TTC549 (cell line): Measurements from ENCODE around the gene SOD1.
"Not testable (repeated sequence)": the region's sequence is repeated elsewhere in the genome, so short reads cannot be mapped to it uniquely, and the experiment has no call there.

Experiments
- FAIRE-seq: peaks from 2 replicates; lab custom pipeline; 2012; peaks lifted over from hg19 to GRCh38; lab: Jason Lieb, UNC

Gene SOD1

GRCh38 chr21:31659536-31660258, at the start of gene SOD1:
Gene SOD1 (plus strand): TSS chr21:31659693. CDS start chr21:31659770, 77 bp downstream.
- no peak for FAIRE-seq

GRCh38 chr21:31611445-31611844, 48.0 kb upstream of the SOD1 start:
- no peak for FAIRE-seq

- FAIRE-seq = no peak
These were observed 46.4 kb upstream of the SOD1 start for GRCh38 chr21:31612894-31613785.

GRCh38 chr21:31614705-31615104, 44.8 kb upstream of the SOD1 start:
- no peak for FAIRE-seq

GRCh38 chr21:31616216-31616615, 43.3 kb upstream of the SOD1 start:
- no peak for FAIRE-seq

GRCh38 chr21:31618696-31619430, 40.6 kb upstream of the SOD1 start:
- FAIRE-seq = no peak

GRCh38 chr21:31622397-31622796, 37.1 kb upstream of the SOD1 start:
- no peak for FAIRE-seq

- FAIRE-seq = no peak
These were observed 35.8 kb upstream of the SOD1 start for GRCh38 chr21:31623664-31624063.

GRCh38 chr21:31624181-31624580, 35.3 kb upstream of the SOD1 start:
- no peak for FAIRE-seq

GRCh38 chr21:31624961-31625491, 34.5 kb upstream of the SOD1 start:
- FAIRE-seq = no peak

- FAIRE-seq = no peak
These were observed 29.4 kb upstream of the SOD1 start for GRCh38 chr21:31629972-31630711.

GRCh38 chr21:31631881-31632280, 27.6 kb upstream of the SOD1 start:
- FAIRE-seq = not testable (repeated sequence)

- FAIRE-seq = no peak
These were observed 24.5 kb upstream of the SOD1 start for GRCh38 chr21:31634993-31635392.

GRCh38 chr21:31636874-31637273, 22.6 kb upstream of the SOD1 start:
- FAIRE-seq = no peak

GRCh38 chr21:31641416-31641922, 18.0 kb upstream of the SOD1 start:
- FAIRE-seq = no peak

- no peak for FAIRE-seq
These were observed 14.8 kb upstream of the SOD1 start for GRCh38 chr21:31644643-31645042.

GRCh38 chr21:31647650-31648049, 11.8 kb upstream of the SOD1 start:
- no peak for FAIRE-seq

- no peak for FAIRE-seq
These were observed 8.6 kb upstream of the SOD1 start for GRCh38 chr21:31650930-31651329.

GRCh38 chr21:31651491-31651890, 8.0 kb upstream of the SOD1 start:
- FAIRE-seq = not testable (repeated sequence)

GRCh38 chr21:31654340-31654739, 5.2 kb upstream of the SOD1 start:
- FAIRE-seq = no peak

- not testable (repeated sequence) for FAIRE-seq
These were observed 4.5 kb upstream of the SOD1 start for GRCh38 chr21:31654821-31655580.
